Stimulated activated naive B cell treated with anti-CD40 and anti-IgM and Interleukin-4, amounts not matched to agents 10 μg/mL and 1 μg/mL and 100 μg/mL, for 72 hours (primary cell): ENCODE data around the gene NRROS.
"Not testable (repeated sequence)": the region's sequence is repeated elsewhere in the genome, so short reads cannot be mapped to it uniquely, and the experiment has no call there.

Experiments used
- ATAC-seq, 2 donors: fragments of 150-1000 bp; cut with Tn5 transposase; replicated peaks; 2 replicates each; pipeline ENCODE4 v1.10.0; 2021; ENCODE audit warnings: moderate library complexity in 1 of 2
- DNase-seq: peaks from one replicate; pipeline ENCODE4 v3.0.0; 2021
- H3K27ac Mint-ChIP-seq: one replicate; pipeline ENCODE4 v1.8.0; 2022; ENCODE audit warnings: mild to moderate bottlenecking, mixed read lengths
- H3K27me3 Mint-ChIP-seq, 2 donors: one replicate each; pipeline ENCODE4 v1.8.0; 2022; ENCODE audit warnings: mixed read lengths in 2 of 2
- H3K36me3 Mint-ChIP-seq, 2 donors: one replicate each; pipeline ENCODE4 v1.8.0; 2022; ENCODE audit warnings: mixed read lengths in 2 of 2, mild to moderate bottlenecking in 1 of 2
- H3K4me1 Mint-ChIP-seq, 2 donors: one replicate each; pipeline ENCODE4 v1.8.0; 2022; ENCODE audit warnings: mixed read lengths in 2 of 2, mild to moderate bottlenecking in 1 of 2
- H3K4me3 Mint-ChIP-seq, 2 donors: one replicate each; pipeline ENCODE4 v1.8.0; 2022; ENCODE audit warnings: mild to moderate bottlenecking in 2 of 2, mixed read lengths in 2 of 2, moderate library complexity in 1 of 2
- H3K9me3 Mint-ChIP-seq, 2 donors: one replicate each; pipeline ENCODE4 v1.8.0; 2022; ENCODE audit warnings: mixed read lengths in 2 of 2, mild to moderate bottlenecking in 1 of 2

The NRROS gene

GRCh38 chr3:196633555-196634151 is 5.8 kb upstream of the NRROS start:
- Mint-ChIP-seq H3K4me1 (peaks cover 47 to 86% of the 10 kb centered on the region in 2 donors), H3K9me3 (peaks cover 0 to 4% of the 10 kb centered on the region in 2 donors), H3K27me3 (no peaks in the 10 kb centered on the region), H3K4me3 (peak overlapping the region; percentile 89 to 96), H3K36me3 (peaks cover 11 to 35% of the 10 kb centered on the region in 2 donors), H3K27ac (peak overlapping the region; percentile 98)
- DNase-seq (peak; percentile 21), ATAC-seq (peak; percentile 5 to 10)

- peak; percentile 24 for ATAC-seq
- peak; percentile 69 for DNase-seq
- Mint-ChIP-seq H3K36me3 (peaks cover 11 to 39% of the 10 kb centered on the region in 2 donors), H3K4me3 (peak overlapping the region; percentile 89 to 96), H3K27ac (peak overlapping the region; percentile 98), H3K9me3 (peaks cover 0 to 4% of the 10 kb centered on the region in 2 donors), H3K27me3 (no peaks in the 10 kb centered on the region), H3K4me1 (peaks cover 50 to 92% of the 10 kb centered on the region in 2 donors)
These were observed 5.3 kb upstream of the NRROS start for GRCh38 chr3:196634224-196634623.

- peak overlapping the region; percentile 98 for H3K27ac Mint-ChIP-seq
- H3K9me3 Mint-ChIP-seq: peaks cover 0 to 4% of the 10 kb centered on the region in 2 donors
- H3K36me3 Mint-ChIP-seq: peaks cover 11 to 45% of the 10 kb centered on the region in 2 donors
- ATAC-seq (no peak), DNase-seq (no peak)
- peaks cover 49 to 93% of the 10 kb centered on the region in 2 donors for H3K4me1 Mint-ChIP-seq
- peak overlapping the region; percentile 89 to 96 for H3K4me3 Mint-ChIP-seq
- no peaks in the 10 kb centered on the region for H3K27me3 Mint-ChIP-seq
These were observed 4.7 kb upstream of the NRROS start for GRCh38 chr3:196634829-196635228.

- peaks cover 50 to 90% of the 10 kb centered on the region in 2 donors for H3K4me1 Mint-ChIP-seq
- H3K27ac Mint-ChIP-seq: peak overlapping the region; percentile 98
- H3K27me3 Mint-ChIP-seq: no peaks in the 10 kb centered on the region
- ATAC-seq: no peak
- peak overlapping the region in 1 of 2 donors; percentile 30 for H3K4me3 Mint-ChIP-seq
- H3K9me3 Mint-ChIP-seq: peaks cover 0 to 4% of the 10 kb centered on the region in 2 donors
- DNase-seq: no peak
- H3K36me3 Mint-ChIP-seq: peaks cover 20 to 53% of the 10 kb centered on the region in 2 donors
These were observed 2.8 kb upstream of the NRROS start for GRCh38 chr3:196636369-196637349.

GRCh38 chr3:196637941-196638340 is 1.6 kb upstream of the NRROS start:
- H3K27ac Mint-ChIP-seq: peak overlapping the region; percentile 93
- not testable (repeated sequence) for H3K27me3 Mint-ChIP-seq, DNase-seq, ATAC-seq, H3K9me3 Mint-ChIP-seq
- H3K36me3 Mint-ChIP-seq: peaks cover 26 to 58% of the 10 kb centered on the region in 2 donors
- H3K4me3 Mint-ChIP-seq: peak overlapping the region; percentile 54 to 80
- peaks cover 55 to 95% of the 10 kb centered on the region in 2 donors for H3K4me1 Mint-ChIP-seq

GRCh38 chr3:196638861-196639482 is 522 bp upstream of the NRROS start:
- ATAC-seq: no peak

GRCh38 chr3:196640297-196641018 is 964 bp downstream of the NRROS start:
- H3K27ac Mint-ChIP-seq: peak overlapping the region; percentile 98
- peaks cover 45 to 73% of the 10 kb centered on the region in 2 donors for H3K36me3 Mint-ChIP-seq
- peak overlapping the region; percentile 93 to 95 for H3K4me3 Mint-ChIP-seq
- DNase-seq (peak; percentile 36), ATAC-seq (peak; percentile 0)
- peaks cover 0 to 4% of the 10 kb centered on the region in 2 donors for H3K9me3 Mint-ChIP-seq
- no peaks in the 10 kb centered on the region for H3K27me3 Mint-ChIP-seq
- peaks cover 55 to 95% of the 10 kb centered on the region in 2 donors for H3K4me1 Mint-ChIP-seq

More at GRCh38 chr3:196638861-196639482, 522 bp upstream of the NRROS start:
- H3K9me3 Mint-ChIP-seq: peaks cover 0 to 4% of the 10 kb centered on the region in 2 donors
- H3K27me3 Mint-ChIP-seq: no peaks in the 10 kb centered on the region
- peaks cover 55 to 95% of the 10 kb centered on the region in 2 donors for H3K4me1 Mint-ChIP-seq
- peak overlapping the region; percentile 98 for H3K27ac Mint-ChIP-seq
- peaks cover 33 to 61% of the 10 kb centered on the region in 2 donors for H3K36me3 Mint-ChIP-seq
- peak; percentile 15 for DNase-seq
- H3K4me3 Mint-ChIP-seq: peak overlapping the region; percentile 93 to 95

- DNase-seq (peak; percentile 53), ATAC-seq (peak; percentile 33 to 34)
- Mint-ChIP-seq H3K4me3 (peak overlapping the region; percentile 93 to 95), H3K9me3 (peaks cover 0 to 4% of the 10 kb centered on the region in 2 donors), H3K27ac (peak overlapping the region; percentile 98), H3K36me3 (peaks cover 54 to 77% of the 10 kb centered on the region in 2 donors), H3K4me1 (peaks cover 59 to 95% of the 10 kb centered on the region in 2 donors), H3K27me3 (no peaks in the 10 kb centered on the region)
These were observed 2.0 kb downstream of the NRROS start for GRCh38 chr3:196641333-196642054.

- peaks cover 0 to 3% of the 10 kb centered on the region in 2 donors for H3K9me3 Mint-ChIP-seq
- H3K27me3 Mint-ChIP-seq: no peaks in the 10 kb centered on the region
- peak overlapping the region; percentile 93 to 95 for H3K4me3 Mint-ChIP-seq
- ATAC-seq (no peak), DNase-seq (peak; percentile 32)
- peaks cover 56 to 81% of the 10 kb centered on the region in 2 donors for H3K36me3 Mint-ChIP-seq
- H3K27ac Mint-ChIP-seq: peak overlapping the region; percentile 98
- H3K4me1 Mint-ChIP-seq: peaks cover 55 to 92% of the 10 kb centered on the region in 2 donors
These were observed 2.9 kb downstream of the NRROS start for GRCh38 chr3:196642434-196642833.

- H3K4me3 Mint-ChIP-seq: peak overlapping the region; percentile 93 to 95
- DNase-seq (peak; percentile 96), ATAC-seq (peak; percentile 79 to 83)
- peaks cover 49 to 84% of the 10 kb centered on the region in 2 donors for H3K4me1 Mint-ChIP-seq
- peaks cover 53 to 75% of the 10 kb centered on the region in 2 donors for H3K36me3 Mint-ChIP-seq
- H3K27ac Mint-ChIP-seq: peak overlapping the region; percentile 98
- no peaks in the 10 kb centered on the region for H3K9me3 Mint-ChIP-seq
- H3K27me3 Mint-ChIP-seq: no peaks in the 10 kb centered on the region
These were observed 3.8 kb downstream of the NRROS start for GRCh38 chr3:196643201-196643749.

GRCh38 chr3:196643761-196644160 is 4.3 kb downstream of the NRROS start:
- Mint-ChIP-seq H3K4me3 (peak overlapping the region; percentile 70 to 95), H3K27ac (peak overlapping the region; percentile 98), H3K36me3 (peaks cover 55 to 77% of the 10 kb centered on the region in 2 donors), H3K4me1 (peaks cover 50 to 84% of the 10 kb centered on the region in 2 donors), H3K9me3 (no peaks in the 10 kb centered on the region), H3K27me3 (no peaks in the 10 kb centered on the region)
- no peak for DNase-seq
- no peak for ATAC-seq

GRCh38 chr3:196645096-196645495 is 5.6 kb downstream of the NRROS start:
- peaks cover 57 to 71% of the 10 kb centered on the region in 2 donors for H3K36me3 Mint-ChIP-seq
- no peaks in the 10 kb centered on the region for H3K27me3 Mint-ChIP-seq
- ATAC-seq: no peak
- H3K9me3 Mint-ChIP-seq: no peaks in the 10 kb centered on the region
- H3K4me3 Mint-ChIP-seq: peak overlapping the region; percentile 52 to 95
- H3K27ac Mint-ChIP-seq: peak overlapping the region; percentile 98
- no peak for DNase-seq
- peaks cover 51 to 83% of the 10 kb centered on the region in 2 donors for H3K4me1 Mint-ChIP-seq
